ENCODE data around the gene BFSP2.

Gene BFSP2

GRCh38 chr3:133425898-133426297 lies 26.0 kb downstream of the BFSP2 start:
- Mint-ChIP-seq H3K27ac (no peak overlapping the region), H3K4me1 (peaks cover 7% of the 10 kb centered on the region)

GRCh38 chr3:133426721-133427120 lies 26.9 kb downstream of the BFSP2 start:
- Mint-ChIP-seq H3K4me1 (peaks cover 4% of the 10 kb centered on the region), H3K36me3 (ENCODE audit: low read depth) (no peaks in the 10 kb centered on the region), H3K4me3 (no peak overlapping the region), H3K27me3 (ENCODE audit: low read depth) (peaks cover 27% of the 10 kb centered on the region), H3K27ac (no peak overlapping the region), H3K9me3 (no peaks in the 10 kb centered on the region)
- TF ChIP-seq CTCF (IDR thresholded peaks at IDR 0.05; ENCODE audit: unreplicated experiment in 3 of 3), result no peak

More at GRCh38 chr3:133425898-133426297, 26.0 kb downstream of the BFSP2 start:
- no peaks in the 10 kb centered on the region for H3K36me3 Mint-ChIP-seq (ENCODE audit: low read depth)
- no peak for TF ChIP-seq CTCF (IDR thresholded peaks at IDR 0.05; ENCODE audit: unreplicated experiment in 3 of 3)
- no peak overlapping the region for H3K4me3 Mint-ChIP-seq
- peaks cover 35% of the 10 kb centered on the region for H3K27me3 Mint-ChIP-seq (ENCODE audit: low read depth)
- H3K9me3 Mint-ChIP-seq, result no peaks in the 10 kb centered on the region

GRCh38 chr3:133428552-133428951 lies 28.7 kb downstream of the BFSP2 start:
- no peaks in the 10 kb centered on the region for H3K36me3 Mint-ChIP-seq (ENCODE audit: low read depth)
- peaks cover 25% of the 10 kb centered on the region for H3K27me3 Mint-ChIP-seq (ENCODE audit: low read depth)
- no peak overlapping the region for H3K27ac Mint-ChIP-seq
- no peaks in the 10 kb centered on the region for H3K9me3 Mint-ChIP-seq
- H3K4me3 Mint-ChIP-seq, result no peak overlapping the region
- no peak for TF ChIP-seq CTCF (IDR thresholded peaks at IDR 0.05; ENCODE audit: unreplicated experiment in 3 of 3)
- H3K4me1 Mint-ChIP-seq, result peaks cover 4% of the 10 kb centered on the region

- Mint-ChIP-seq H3K9me3 (no peaks in the 10 kb centered on the region), H3K4me3 (no peak overlapping the region), H3K27me3 (ENCODE audit: low read depth) (peaks cover 20% of the 10 kb centered on the region), H3K4me1 (no peaks in the 10 kb centered on the region), H3K27ac (no peak overlapping the region), H3K36me3 (ENCODE audit: low read depth) (no peaks in the 10 kb centered on the region)
- no peak for TF ChIP-seq CTCF (IDR thresholded peaks at IDR 0.05; ENCODE audit: unreplicated experiment in 3 of 3)
Measured at GRCh38 chr3:133429063-133429462, 29.2 kb downstream of the BFSP2 start.

GRCh38 chr3:133439563-133439962 lies 39.7 kb downstream of the BFSP2 start:
- H3K27me3 Mint-ChIP-seq (ENCODE audit: low read depth), result peaks cover 38% of the 10 kb centered on the region
- no peak overlapping the region for H3K27ac Mint-ChIP-seq
- peaks cover 4% of the 10 kb centered on the region for H3K36me3 Mint-ChIP-seq (ENCODE audit: low read depth)
- peaks cover 6% of the 10 kb centered on the region for H3K4me1 Mint-ChIP-seq
- H3K4me3 Mint-ChIP-seq, result no peak overlapping the region
- TF ChIP-seq CTCF (IDR thresholded peaks at IDR 0.05; ENCODE audit: unreplicated experiment in 3 of 3), result no peak
- H3K9me3 Mint-ChIP-seq, result peaks cover 8% of the 10 kb centered on the region

- Mint-ChIP-seq H3K27ac (no peak overlapping the region), H3K9me3 (peaks cover 8% of the 10 kb centered on the region), H3K4me1 (peaks cover 6% of the 10 kb centered on the region), H3K36me3 (ENCODE audit: low read depth) (peaks cover 4% of the 10 kb centered on the region), H3K27me3 (ENCODE audit: low read depth) (peaks cover 49% of the 10 kb centered on the region), H3K4me3 (no peak overlapping the region)
- TF ChIP-seq CTCF (IDR thresholded peaks at IDR 0.05; ENCODE audit: unreplicated experiment in 3 of 3), result no peak
Measured at GRCh38 chr3:133440652-133441051, 40.8 kb downstream of the BFSP2 start.

Measured in nephron (organoid).